ENCODE results near the gene FREM3. TPM values are rescaled to one million over a fixed set of nuclear protein-coding genes. Genes with fewer than 3 reads are reported as not detected.
"Not testable (repeated sequence)": the region's sequence is repeated elsewhere in the genome, so short reads cannot be mapped to it uniquely, and the experiment has no call there.

FREM3 gene
- total and polyA plus RNA-seq, 2 of the 8 experiments (the other 6 are each of a cell fraction or from before 2014, with no cell fraction given) = 0.03 to 0.11 TPM

GRCh38 chr4:143736861-143737260, 36.4 kb upstream of the FREM3 start (continued):
- TF ChIP-seq SRF (IDR thresholded peaks at IDR 0.05; ENCODE audit: low read depth, low read length) = no peak

DNA sequence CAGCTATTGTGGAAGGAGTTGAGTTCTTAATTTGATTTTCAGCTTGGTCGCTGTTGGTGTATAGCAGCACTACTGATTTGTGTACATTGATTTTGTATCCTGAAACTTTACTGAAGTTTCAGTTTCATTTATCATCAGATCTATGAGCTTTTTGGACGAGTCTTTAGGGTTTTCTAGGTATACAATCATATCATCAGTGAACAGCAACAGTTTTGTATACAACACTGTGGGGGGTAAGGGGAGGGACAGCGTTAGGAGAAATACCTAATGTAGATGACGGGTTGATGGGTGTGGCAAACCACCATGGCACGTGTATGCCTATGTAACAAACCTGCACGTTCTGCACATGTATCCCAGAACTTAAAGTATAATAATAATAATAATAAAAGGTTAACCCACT, 35.6 kb upstream of the FREM3 start:
- H3K14ac ChIP-seq (ENCODE audit: insufficient read length); H3K36me3 ChIP-seq (ENCODE audit: control insufficient read depth in 2 of 4, insufficient read depth in 4 of 4, low read length in 3 of 4); DNase-seq (ENCODE audit: low read depth in 1 of 2, low spot score in 2 of 2); H2BK12ac ChIP-seq (ENCODE audit: low read depth, low read length); H2BK5ac ChIP-seq (ENCODE audit: low read depth, low read length); H2AFZ ChIP-seq (ENCODE audit: low read length); H3K9ac ChIP-seq (replicated peaks in 1 of 4; ENCODE audit: extremely low read depth in 1 of 4, low read depth in 3 of 4, low read length in 3 of 4); H3K4me3 ChIP-seq (ENCODE audit: extremely low read depth in 1 of 4, insufficient read depth in 2 of 4, low read depth in 3 of 4, low read length in 4 of 4); H3K79me2 ChIP-seq (ENCODE audit: control insufficient read depth in 1 of 2, insufficient read depth in 2 of 2, low read length in 2 of 2); H3K27me3 ChIP-seq (replicated peaks in 1 of 4; ENCODE audit: control insufficient read depth in 3 of 4, extremely low read depth in 1 of 4, insufficient read depth in 3 of 4, low read length in 3 of 4); H2BK20ac ChIP-seq (ENCODE audit: low read length); H3K4ac ChIP-seq (replicated peaks; ENCODE audit: insufficient read length, low read depth, low read length); H3K18ac ChIP-seq (ENCODE audit: extremely low read depth, low read length); H3K23ac ChIP-seq (ENCODE audit: insufficient read length); H3K23me2 ChIP-seq (ENCODE audit: low read depth, low read length); H2BK15ac ChIP-seq (ENCODE audit: low read length); H4K91ac ChIP-seq (replicated peaks; ENCODE audit: insufficient read length, low read length); POLR2A ChIA-PET (ENCODE audit: partially characterized antibody); H3K4me2 ChIP-seq (ENCODE audit: insufficient read depth in 1 of 2, low read depth in 2 of 2, low read length in 2 of 2); CTCF ChIA-PET (ENCODE audit: partially characterized antibody); H3K79me1 ChIP-seq (ENCODE audit: low read depth, low read length); H4K20me1 ChIP-seq (replicated peaks in 1 of 2; ENCODE audit: control insufficient read depth in 1 of 2, insufficient read depth in 2 of 2, low read length in 2 of 2); H3K56ac ChIP-seq (replicated peaks; ENCODE audit: insufficient read length, low read depth, low read length); H3K27ac ChIP-seq (ENCODE audit: low read depth, low read length); H3K9me3 ChIP-seq (ENCODE audit: insufficient read depth in 2 of 2, low read depth in 1 of 2, low read length in 1 of 2); H2AK5ac ChIP-seq (ENCODE audit: low read depth, low read length); H3K4me1 ChIP-seq (replicated peaks in 1 of 4; ENCODE audit: control insufficient read depth in 3 of 4, insufficient read depth in 4 of 4, low read length in 3 of 4); H2BK120ac ChIP-seq (replicated peaks; ENCODE audit: low read depth, low read length); H4K5ac ChIP-seq (ENCODE audit: insufficient read length, low read depth, low read length); H4K8ac ChIP-seq (ENCODE audit: extremely low read depth, insufficient read depth, low read length); FAIRE-seq: not testable (repeated sequence)
- WGBS, 2 experiments (ENCODE audit: extremely low coverage in 1 of 2, insufficient coverage in 1 of 2, insufficient read length in 1 of 2, insufficient replicate concordance in 2 of 2, low coverage in 1 of 2, low lambda C conversion rate in 2 of 2, missing lambda C conversion rate in 1 of 2) = 76% methylated on average over 6 of the region's 6 CpGs; no CpG with 5 or more reads in 1 of the 2 experiments
